Prostate gland (tissue), 2 donors: Measurements from ENCODE around the gene ULK1.

Source experiments
- CTCF ChIP-seq, 4 experiments: fragments of 200-600 bp in 2 of 4; fragments of 450-650 bp in 2 of 4; sonication (generic) in 2 of 4; IDR thresholded peaks; 1 replicate in 3 of 4; 2 replicates in 1 of 4; pipeline ENCODE4 v1.5.1; 2016 to 2019; ENCODE audit warnings: antibody characterized with exemption in 4 of 4, mild to moderate bottlenecking in 2 of 4, moderate library complexity in 2 of 4
- POLR2A ChIP-seq: fragments of 450-650 bp; IDR thresholded peaks from one replicate; pipeline ENCODE4 v1.6.1; 2016; ENCODE audit warnings: antibody characterized with exemption, mild to moderate bottlenecking
- POLR2AphosphoS5 ChIP-seq: sonication (generic); formaldehyde crosslinking; IDR thresholded peaks from one replicate; pipeline ENCODE4 v1.6.1; 2017; ENCODE audit warnings: antibody characterized with exemption

GRCh38 chr12:131860472-131861260 lies 33.8 kb upstream of the ULK1 start:
- TF ChIP-seq CTCF (IDR thresholded peaks at IDR 0.05) (no peak), POLR2A (no peak), POLR2AphosphoS5 (no peak)
